Uterus (tissue), 2 donors: Measurements from ENCODE around the gene E4F1.

Experiments used
- CTCF ChIP-seq, 4 experiments: fragments of 200-600 bp in 2 of 4; fragments of 450-650 bp in 2 of 4; sonication (generic) in 2 of 4; IDR thresholded peaks; one replicate each; pipeline ENCODE4 v1.5.1; 2016 to 2019; ENCODE audit warnings: antibody characterized with exemption in 4 of 4, mild to moderate bottlenecking in 2 of 4, moderate library complexity in 1 of 4
- POLR2A ChIP-seq, 2 donors: fragments of 450-650 bp; IDR thresholded peaks; one replicate each; pipeline ENCODE4 v1.6.1; 2016; ENCODE audit warnings: antibody characterized with exemption in 2 of 2, mild to moderate bottlenecking in 1 of 2, moderate library complexity in 1 of 2

GRCh38 chr16:2250652-2251295 lies 27.4 kb downstream of the E4F1 start:
- TF ChIP-seq CTCF (IDR thresholded peaks at IDR 0.05) (no peak), POLR2A (IDR thresholded peaks at IDR 0.05) (no peak)
